ENCODE results near the gene ZFYVE27.

ZFYVE27 gene

DNA sequence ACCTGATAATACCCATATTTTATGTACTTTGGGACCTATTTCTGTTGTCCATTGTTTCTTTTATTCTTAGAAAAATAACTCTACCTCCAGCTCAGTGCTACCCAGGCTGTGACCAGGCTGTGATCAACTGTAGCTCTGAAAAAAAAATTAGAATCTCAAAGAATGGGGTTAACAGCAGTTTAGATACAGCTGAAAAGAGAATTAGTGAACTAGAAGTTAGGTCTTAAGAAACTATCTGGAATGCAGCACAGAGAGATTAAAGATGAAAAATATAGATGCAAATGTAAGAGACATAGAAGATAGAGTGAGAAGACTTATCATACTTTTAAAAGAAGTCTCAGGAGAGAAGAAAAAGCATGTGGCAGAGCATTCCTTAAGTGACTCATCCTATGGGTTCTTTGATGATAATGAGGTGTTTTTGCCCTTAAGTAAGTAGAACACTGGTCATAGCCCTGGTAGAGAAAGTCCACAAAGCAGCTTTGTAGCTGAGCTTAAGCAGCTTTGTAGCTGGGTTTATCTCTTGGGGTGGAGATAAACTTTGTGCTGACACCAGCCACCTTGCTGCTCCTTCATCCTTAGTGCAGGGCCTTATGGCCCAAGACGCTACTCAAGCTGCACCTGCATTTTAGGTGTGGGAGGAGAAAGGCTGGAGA, 62.2 kb downstream of the ZFYVE27 start:
- DNase-seq, result no peak

DNA sequence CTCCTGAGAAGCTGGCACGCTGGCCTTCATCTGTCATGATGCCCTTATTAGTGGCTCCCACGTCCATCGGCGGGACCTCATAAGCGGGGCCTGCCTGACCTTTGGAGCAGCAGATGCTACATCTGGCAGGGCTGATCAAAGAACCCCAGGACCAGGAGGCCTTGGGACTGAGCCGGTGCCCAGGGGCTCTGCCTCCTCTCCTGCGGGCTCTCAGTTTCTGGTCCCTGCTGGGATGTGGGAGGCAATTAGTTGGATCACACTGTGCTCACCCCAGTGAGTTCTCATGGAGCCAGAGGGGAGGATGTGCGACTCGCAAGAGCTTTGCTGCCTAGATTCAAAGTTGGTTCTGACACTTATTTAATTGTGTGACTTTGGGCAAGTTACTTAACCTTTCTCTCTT, 63.5 kb downstream of the ZFYVE27 start:
- no peak for DNase-seq

DNA sequence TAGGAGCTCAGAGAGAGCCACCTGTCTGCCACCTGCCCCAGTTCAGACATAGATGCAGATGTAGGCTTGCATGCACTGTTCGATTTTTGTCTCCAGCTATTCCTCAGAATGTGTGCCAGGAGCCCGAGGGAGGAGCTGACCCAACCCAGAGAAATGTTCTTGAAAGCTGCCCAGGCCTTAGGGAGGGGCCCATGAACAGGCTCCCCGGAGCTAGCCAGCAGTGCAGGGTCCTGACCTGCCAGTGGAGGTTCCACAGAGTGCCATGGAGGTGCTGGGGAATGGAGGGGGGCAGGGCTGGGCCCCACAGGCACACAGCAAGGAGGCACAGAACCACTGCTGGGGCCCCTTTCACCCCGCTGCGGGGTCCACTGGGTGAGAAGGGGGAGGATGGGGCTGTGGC, 64.5 kb downstream of the ZFYVE27 start:
- no peak for DNase-seq

DNA sequence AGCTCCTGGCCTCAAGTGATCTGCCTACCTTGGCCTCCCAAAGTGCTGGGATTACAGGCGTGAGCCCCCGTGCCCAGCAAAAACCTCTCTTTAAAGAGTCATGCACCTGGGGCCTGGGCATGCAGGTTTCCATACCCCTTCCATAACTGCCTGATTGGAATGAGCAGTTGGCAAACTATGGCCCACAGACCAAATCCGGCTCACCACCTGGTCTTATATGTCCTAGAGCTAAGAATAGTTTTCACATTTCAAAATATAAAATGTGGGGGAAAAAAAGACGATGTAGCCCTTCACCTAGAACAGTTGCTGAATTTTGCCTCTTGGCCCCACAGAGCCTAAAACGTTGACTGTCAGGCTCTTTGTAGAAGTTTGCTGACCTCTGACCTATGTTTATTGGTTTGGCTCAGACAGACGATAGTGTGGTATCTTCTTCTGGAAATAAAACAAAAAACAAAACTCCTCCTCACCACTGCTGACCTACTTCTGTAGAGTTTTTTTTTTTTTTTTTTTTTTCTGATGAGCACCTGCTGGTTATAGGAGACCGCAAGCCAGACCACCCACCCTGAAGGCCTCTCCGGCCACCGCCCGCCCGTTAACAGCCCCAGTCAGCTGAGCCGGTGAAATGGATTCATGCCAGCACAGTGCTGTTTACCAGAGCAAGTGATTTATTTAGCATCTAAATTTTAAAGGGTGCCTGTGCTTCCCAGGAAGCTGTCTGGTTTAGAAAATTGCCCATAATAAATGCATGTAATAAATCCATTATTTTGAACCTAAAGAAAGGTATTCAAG, 68.4 kb downstream of the ZFYVE27 start:
- DNase-seq, result peak; percentile 51

DNA sequence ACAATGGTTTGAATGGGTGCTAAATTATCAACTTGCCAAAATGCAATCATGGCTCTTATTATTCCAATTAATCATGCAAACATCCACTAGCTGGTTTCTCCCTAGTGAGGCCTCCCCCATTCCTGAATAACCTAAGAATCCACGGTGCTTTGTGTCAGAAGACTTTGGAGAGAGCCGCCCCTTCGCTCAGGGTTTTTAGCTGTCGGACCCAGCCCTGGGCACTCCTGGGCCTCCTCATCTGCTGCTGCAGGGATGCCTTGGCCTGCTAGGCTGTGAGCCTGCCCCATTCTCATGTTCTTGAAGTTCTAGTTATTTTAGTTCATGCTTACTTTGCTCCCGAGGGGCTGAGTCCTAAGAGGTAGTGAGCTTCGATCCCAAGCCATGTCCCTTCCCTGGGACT, 69.0 kb downstream of the ZFYVE27 start:
- DNase-seq, result peak; percentile 51

DNA sequence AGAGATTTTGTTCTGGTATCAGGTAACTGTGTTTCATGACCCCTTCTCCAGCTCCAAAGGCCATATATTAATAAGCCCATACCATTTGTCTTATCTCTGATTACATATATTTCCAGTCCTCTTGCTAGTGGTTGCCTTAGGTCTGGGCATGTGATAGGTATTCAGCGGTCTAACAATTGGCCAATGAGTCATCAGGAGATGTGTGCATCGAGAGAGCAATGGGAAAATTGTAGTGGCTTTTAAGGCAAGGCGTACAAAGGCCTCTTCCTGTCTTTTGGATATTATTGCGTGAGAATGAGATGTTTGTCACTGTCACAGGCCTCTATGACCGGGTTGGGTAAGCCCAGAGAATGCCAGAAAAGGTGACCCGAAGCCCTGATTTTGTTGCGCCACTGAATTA, 73.5 kb downstream of the ZFYVE27 start:
- DNase-seq, result no peak
